Type B pancreatic cell (in vitro differentiated cells): ENCODE measurements around the gene RSPO4. TPM values are rescaled to one million over a fixed set of nuclear protein-coding genes. Genes with fewer than 3 reads are reported as not detected.

Experiments used
- DNase-seq: peaks from one replicate; pipeline ENCODE4 v3.0.0; 2021; ENCODE audit warnings: mixed read lengths; ENCODE audit not compliant: unreplicated experiment; ENCODE audit errors: extremely low spot score
- H3K27ac Mint-ChIP-seq: 2 replicates; pipeline ENCODE4 v1.8.0; 2021; ENCODE audit warnings: mild to moderate bottlenecking, mixed read lengths
- H3K27me3 Mint-ChIP-seq: 2 replicates; pipeline ENCODE4 v1.8.0; 2021; ENCODE audit warnings: mixed read lengths
- H3K36me3 Mint-ChIP-seq: 2 replicates; pipeline ENCODE4 v1.8.0; 2021; ENCODE audit warnings: mixed read lengths
- H3K4me1 Mint-ChIP-seq: one replicate; pipeline ENCODE4 v1.8.0; 2021; ENCODE audit warnings: mixed read lengths; ENCODE audit not compliant: unreplicated experiment
- H3K4me3 Mint-ChIP-seq: 2 replicates; pipeline ENCODE4 v1.8.0; 2021; ENCODE audit warnings: mild to moderate bottlenecking, mixed read lengths
- H3K9me3 Mint-ChIP-seq: 2 replicates; pipeline ENCODE4 v1.8.0; 2021; ENCODE audit warnings: mixed read lengths
- total RNA-seq: library from RNA; stranded (reverse); gene quantifications from 2 replicates; pipeline ENCODE4 v1.2.1, GENCODE V29; 2021; ENCODE audit warnings: low replicate concordance
- TF ChIP-seq, protein P1 (sequence below): fragments of 200-600 bp; sonication (generic); conservative IDR thresholded peaks from 2 replicates; pipeline ENCODE4 v1.5.0; 2021; ENCODE audit warnings: antibody characterized with exemption, mild to moderate bottlenecking

Gene RSPO4
- total RNA-seq, 1 donor from 2014 or later: 2.4 TPM

DNA sequence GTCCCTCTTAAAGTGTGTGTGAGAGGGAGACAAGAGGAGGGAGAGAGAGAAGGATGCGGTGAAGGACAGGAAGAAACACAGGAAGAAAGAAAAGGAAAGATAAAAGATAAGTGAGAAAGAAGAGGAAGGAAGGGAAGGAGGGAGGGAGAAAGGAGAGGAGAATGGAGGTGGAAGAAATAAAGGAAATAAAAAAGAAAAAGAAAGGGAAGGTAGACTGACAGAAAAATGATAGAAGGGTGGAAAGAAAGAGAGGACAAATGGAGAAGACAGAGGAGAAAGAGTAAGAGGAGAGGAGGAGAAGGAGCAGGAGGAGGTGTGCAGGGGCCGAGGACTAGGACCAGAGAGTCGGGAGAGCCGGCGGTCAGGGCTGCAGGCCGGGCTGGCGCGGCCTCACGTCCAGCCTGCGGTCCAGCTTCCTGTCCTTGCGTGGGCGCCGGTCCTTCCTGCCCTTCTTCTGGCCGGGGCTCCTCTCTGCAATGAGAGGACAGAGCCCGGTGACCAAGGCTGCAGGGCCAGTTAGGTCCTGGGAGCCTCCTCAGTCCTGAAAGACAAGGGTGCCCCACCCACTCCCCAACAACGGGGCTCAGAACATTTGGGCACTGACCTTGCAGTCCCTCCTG, 42.0 kb downstream of the RSPO4 start:
- DNase-seq: no peak
- no peaks in the 10 kb centered on the region for H3K9me3 Mint-ChIP-seq
- H3K4me1 Mint-ChIP-seq: no peaks in the 10 kb centered on the region
- TF ChIP-seq, protein P1, sequence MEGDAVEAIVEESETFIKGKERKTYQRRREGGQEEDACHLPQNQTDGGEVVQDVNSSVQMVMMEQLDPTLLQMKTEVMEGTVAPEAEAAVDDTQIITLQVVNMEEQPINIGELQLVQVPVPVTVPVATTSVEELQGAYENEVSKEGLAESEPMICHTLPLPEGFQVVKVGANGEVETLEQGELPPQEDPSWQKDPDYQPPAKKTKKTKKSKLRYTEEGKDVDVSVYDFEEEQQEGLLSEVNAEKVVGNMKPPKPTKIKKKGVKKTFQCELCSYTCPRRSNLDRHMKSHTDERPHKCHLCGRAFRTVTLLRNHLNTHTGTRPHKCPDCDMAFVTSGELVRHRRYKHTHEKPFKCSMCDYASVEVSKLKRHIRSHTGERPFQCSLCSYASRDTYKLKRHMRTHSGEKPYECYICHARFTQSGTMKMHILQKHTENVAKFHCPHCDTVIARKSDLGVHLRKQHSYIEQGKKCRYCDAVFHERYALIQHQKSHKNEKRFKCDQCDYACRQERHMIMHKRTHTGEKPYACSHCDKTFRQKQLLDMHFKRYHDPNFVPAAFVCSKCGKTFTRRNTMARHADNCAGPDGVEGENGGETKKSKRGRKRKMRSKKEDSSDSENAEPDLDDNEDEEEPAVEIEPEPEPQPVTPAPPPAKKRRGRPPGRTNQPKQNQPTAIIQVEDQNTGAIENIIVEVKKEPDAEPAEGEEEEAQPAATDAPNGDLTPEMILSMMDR: no peak
- H3K4me3 Mint-ChIP-seq: no peak overlapping the region
- H3K27me3 Mint-ChIP-seq: peaks cover 24% of the 10 kb centered on the region
- no peak overlapping the region for H3K27ac Mint-ChIP-seq
- no peaks in the 10 kb centered on the region for H3K36me3 Mint-ChIP-seq

- TF ChIP-seq, protein P1: no peak
- Mint-ChIP-seq H3K9me3 (no peaks in the 10 kb centered on the region), H3K36me3 (no peaks in the 10 kb centered on the region), H3K27me3 (peaks cover 29% of the 10 kb centered on the region), H3K4me1 (no peaks in the 10 kb centered on the region), H3K4me3 (no peak overlapping the region), H3K27ac (no peak overlapping the region)
- DNase-seq: no peak
Observed at GRCh38 chr20:958936-959815, 42.9 kb downstream of the RSPO4 start.

DNA sequence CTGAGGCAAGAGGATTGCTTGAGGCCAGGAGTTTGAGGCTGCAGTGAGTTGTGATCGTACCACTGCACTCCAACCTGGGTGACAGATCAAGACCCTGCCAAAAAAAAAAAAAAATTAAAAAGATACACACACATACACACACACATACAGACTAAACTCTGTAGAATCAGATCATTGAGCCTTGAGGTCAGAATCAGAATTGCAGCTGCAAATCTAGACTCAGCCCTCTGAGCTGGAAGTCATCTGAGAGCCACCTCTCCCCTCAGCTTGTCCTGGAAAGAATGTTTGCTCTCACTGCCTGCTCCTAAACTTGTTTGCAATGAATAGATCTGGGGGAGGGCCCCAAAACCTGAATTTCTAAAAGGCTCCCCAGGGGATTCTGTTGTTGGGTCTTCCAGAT, 44.6 kb downstream of the RSPO4 start:
- DNase-seq: no peak
- H3K4me3 Mint-ChIP-seq: no peak overlapping the region
- TF ChIP-seq, protein P1: peak; percentile 42
- H3K36me3 Mint-ChIP-seq: no peaks in the 10 kb centered on the region
- peaks cover 29% of the 10 kb centered on the region for H3K27me3 Mint-ChIP-seq
- H3K4me1 Mint-ChIP-seq: no peaks in the 10 kb centered on the region
- no peaks in the 10 kb centered on the region for H3K9me3 Mint-ChIP-seq
- no peak overlapping the region for H3K27ac Mint-ChIP-seq

GRCh38 chr20:956330-956951, 45.7 kb downstream of the RSPO4 start:
- Mint-ChIP-seq H3K4me1 (no peaks in the 10 kb centered on the region), H3K9me3 (no peaks in the 10 kb centered on the region), H3K36me3 (no peaks in the 10 kb centered on the region), H3K4me3 (no peak overlapping the region), H3K27ac (no peak overlapping the region), H3K27me3 (peaks cover 32% of the 10 kb centered on the region)
- TF ChIP-seq, protein P1: peak; percentile 99
- peak; percentile 83 for DNase-seq

DNA sequence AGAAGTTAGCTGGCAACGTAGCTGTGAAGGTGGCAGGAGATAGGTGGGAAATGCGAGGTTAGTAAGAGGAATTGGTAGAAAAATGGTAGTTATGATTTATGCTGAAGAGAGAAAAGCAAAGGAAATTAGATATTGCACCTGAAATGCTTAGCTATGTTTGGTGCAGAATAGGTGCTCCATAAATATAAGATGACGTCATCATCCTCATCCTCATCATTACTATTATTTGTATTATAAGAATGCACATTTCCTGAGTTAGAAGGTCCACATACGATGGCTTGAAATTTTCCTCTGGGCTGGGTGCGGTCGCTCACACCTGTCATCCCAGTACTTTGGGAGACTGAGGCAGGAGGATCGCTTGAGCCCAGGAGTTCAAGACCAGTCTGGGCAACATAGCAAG, 46.5 kb downstream of the RSPO4 start:
- TF ChIP-seq, protein P1: no peak
- no peaks in the 10 kb centered on the region for H3K36me3 Mint-ChIP-seq
- H3K27me3 Mint-ChIP-seq: peaks cover 27% of the 10 kb centered on the region
- DNase-seq: no peak
- H3K9me3 Mint-ChIP-seq: no peaks in the 10 kb centered on the region
- H3K4me1 Mint-ChIP-seq: no peaks in the 10 kb centered on the region
- no peak overlapping the region for H3K4me3 Mint-ChIP-seq
- no peak overlapping the region for H3K27ac Mint-ChIP-seq
